Epithelial cell of prostate (primary cell): ENCODE measurements around the gene LIME1.

Experiments used
- DNase-seq: peaks from one replicate; pipeline ENCODE4 v3.0.0-alpha.2; 2011; ENCODE audit warnings: low read depth, low spot score
- H3K27ac ChIP-seq: fragments of 450-650 bp; 2 replicates; pipeline ENCODE4 v1.5.1; 2017; ENCODE audit warnings: mild to moderate bottlenecking

Gene LIME1

GRCh38 chr20:63747622-63748069 lies 11.2 kb downstream of the LIME1 start:
- DNase-seq: no peak
- no peak overlapping the region for H3K27ac ChIP-seq

DNA sequence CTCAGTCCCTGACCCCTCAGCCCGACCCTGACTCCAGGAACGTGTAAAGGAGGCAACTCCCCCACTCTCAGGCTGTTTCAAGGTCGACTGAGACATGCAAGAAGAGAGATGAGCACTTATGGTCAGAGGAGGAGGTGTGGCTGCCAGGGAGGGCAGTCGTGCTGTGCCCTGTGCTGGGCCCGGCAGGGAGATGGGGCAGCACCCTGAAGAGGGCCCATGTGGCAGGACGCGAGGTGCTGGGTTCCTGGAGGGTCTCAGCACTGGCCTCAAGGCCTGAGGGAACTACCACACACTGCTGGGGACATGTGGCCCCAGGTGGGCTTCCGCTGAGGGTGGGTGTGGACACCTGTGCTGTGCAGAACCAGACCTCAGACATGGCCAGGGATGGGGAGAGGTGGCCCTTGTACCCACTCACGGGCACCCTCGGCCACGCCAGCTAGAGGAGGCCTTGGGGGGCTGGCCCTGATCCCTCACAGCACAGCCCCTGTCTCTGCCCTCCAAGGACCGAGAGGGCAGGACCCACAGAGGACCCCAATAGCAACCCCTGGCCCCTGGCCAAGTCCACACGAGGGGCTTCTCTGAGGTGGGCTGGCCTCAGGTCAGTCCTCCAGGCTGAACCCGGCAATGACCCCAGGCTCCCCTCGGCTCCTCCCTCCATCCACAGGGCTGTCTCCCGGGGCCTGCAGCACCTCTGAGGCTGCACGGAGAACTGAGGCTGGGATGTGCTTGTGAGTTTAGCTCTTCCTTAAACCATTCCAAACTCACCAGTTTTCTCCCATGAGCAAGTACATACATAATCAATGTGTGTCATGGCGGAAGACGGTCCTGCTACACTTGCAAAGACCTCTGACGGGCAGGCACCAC lies 11.8 kb downstream of the LIME1 start:
- H3K27ac ChIP-seq: no peak overlapping the region
- DNase-seq: no peak

- H3K27ac ChIP-seq: no peak overlapping the region
- DNase-seq: no peak
These were observed 12.4 kb downstream of the LIME1 start for GRCh38 chr20:63748934-63749270.

DNA sequence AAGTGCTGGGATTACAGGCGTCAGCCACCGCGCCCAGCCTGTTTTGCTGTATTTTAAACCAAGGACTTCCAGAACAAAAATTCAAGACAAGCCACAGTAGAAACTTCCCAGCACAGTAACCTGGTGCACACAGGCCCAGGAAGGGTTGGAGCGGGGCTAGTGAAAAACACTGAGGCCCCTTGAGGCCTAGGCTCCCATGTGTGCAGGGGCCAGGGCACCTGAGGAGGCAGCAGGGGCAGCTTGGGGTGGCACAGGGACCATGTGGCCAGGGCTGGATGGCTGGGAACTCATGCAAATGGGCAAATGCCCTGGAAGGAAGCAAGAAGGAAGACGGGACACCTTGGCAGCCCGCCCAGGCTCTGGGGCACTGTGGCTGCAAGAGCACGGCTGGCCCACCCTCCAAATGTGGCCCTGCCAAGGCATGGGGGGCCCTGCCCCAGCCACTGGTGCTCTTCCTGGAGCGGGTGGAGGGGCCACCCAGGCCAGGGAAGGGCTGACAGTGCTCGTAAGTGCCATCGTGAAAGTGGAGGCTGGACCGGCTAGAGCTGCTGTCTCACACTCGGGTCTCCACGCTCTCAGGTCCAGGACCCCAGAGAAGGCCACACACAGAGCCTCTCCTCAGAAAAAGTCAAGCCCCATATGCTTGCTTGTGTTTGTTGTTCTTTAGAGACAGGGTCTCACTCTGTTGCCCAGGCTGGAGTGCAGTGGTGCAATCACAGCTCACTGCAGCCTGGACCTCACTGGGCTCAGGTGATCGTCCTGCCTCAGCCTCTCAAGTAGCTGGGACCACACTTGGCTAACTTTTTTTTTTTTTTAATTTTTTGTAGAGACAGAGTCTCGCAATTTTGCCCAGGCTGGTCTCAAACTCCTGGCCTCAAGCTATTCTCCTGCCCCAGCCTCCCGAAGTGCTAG lies 13.4 kb downstream of the LIME1 start:
- DNase-seq: no peak
- no peak overlapping the region for H3K27ac ChIP-seq

- DNase-seq: no peak
- no peak overlapping the region for H3K27ac ChIP-seq
These were observed 14.5 kb downstream of the LIME1 start for GRCh38 chr20:63750807-63751470.

DNA sequence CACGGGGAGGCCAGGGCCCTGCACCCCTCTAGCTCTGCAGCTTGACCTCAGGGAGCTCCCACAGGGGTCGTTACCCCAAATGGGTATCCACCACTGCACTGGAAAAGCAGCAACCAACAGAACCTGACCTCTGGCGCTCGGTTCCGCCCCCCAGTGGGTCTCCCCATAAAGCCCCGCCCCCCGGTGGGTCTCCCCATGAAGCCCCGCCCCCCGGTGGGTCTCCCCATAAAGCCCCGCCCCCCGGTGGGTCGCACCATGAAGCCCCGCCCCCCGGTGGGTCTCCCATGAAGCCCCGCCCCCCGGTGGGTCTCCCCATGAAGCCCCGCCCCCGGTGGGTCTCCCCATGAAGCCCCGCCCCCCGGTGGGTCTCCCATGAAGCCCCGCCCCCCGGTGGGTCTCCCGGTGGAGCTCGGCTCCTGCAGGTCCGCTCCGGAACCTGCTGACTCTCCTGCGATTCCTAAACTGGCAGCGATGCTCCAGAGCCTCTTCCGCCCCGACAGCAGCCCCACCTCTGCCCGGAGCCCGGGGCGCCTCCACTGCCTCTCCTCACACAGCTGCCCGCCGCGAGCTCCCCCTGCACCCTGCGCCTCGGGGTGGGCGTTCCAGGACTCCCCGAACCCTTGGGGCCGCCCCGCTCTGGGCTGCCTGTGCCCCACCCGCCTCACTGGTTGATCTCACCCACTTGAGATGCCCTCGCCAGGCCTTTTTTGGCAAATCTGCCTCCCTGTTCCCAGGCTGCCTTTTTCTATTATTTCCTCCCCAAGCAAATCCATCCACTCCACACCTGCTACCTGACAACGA lies 15.2 kb downstream of the LIME1 start:
- no peak for DNase-seq
- H3K27ac ChIP-seq: no peak overlapping the region

DNA sequence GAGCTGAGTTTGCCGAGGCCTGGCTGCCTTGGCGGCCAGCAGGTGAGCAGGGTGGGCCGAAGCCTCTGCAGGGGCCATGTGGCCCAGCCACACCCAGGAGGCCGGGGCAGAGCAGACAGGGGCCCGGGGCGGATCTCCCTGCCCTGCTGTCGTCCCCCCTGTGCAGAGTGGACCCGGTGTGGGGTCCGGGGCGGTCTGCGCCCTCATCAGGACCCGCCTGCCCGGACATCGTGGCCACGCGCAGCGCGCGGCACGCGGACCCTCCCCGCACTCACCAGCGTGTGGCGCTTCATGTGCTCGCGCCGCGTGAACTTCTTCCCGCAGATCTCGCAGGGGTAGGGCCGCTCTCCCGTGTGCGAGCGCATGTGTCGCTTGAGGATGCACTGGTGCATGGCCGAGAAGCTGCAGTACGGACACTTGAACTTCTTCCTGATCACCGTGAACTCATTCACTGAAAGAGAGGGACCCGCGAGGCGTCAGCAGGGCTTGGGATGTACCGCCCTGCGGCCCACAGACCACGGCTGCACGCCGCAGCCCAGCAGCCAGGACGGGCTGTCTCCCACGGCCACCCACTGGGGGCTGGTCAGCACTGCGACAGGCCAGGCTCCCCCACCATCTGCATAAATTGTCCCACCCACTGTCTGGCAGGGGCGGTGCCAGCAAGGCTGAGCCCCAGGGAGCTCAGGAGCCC lies 16.1 kb downstream of the LIME1 start:
- H3K27ac ChIP-seq: no peak overlapping the region

GRCh38 chr20:63753381-63753780 lies 16.9 kb downstream of the LIME1 start:
- DNase-seq: no peak
- H3K27ac ChIP-seq: no peak overlapping the region

More for the DNA sequence above, 16.1 kb downstream of the LIME1 start:
- DNase-seq: no peak

DNA sequence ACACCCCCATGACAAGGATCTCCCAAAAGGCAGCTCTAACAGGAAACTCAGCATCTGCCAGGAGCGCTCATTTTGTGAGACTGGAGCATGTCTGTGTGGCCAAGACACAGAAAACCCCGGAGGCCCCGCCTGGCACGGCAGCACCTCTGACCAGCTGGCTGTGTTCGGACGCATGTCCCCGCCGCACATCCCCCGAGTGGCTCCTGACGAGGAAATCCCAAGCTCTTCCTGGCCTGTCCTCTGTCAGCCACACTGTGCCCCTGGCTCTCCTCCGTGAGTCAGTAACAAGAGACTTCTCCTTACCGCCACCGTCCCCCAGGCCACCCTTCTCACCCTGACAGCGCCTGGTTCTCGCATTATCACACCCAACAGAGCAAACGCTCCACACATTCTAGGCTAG lies 17.5 kb downstream of the LIME1 start:
- no peak overlapping the region for H3K27ac ChIP-seq
- no peak for DNase-seq

GRCh38 chr20:63755933-63756647 lies 19.6 kb downstream of the LIME1 start:
- no peak for DNase-seq
- H3K27ac ChIP-seq: no peak overlapping the region

DNA sequence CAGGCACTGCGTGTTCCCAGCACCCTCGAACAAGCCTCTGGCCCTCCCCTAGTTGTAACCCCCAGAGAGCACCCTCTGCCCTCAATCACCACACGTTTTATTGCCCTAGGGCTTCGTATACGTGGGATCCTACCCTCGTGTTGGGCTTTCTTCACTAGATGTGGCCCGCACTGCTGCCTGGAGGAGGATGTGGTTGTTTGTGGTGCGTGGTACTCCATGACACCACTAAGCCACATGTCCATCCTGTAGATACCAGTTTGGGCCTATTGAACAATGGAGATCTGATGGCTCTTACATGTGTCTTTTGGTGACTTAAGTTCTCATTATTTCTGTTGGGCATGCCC lies 20.2 kb downstream of the LIME1 start:
- DNase-seq: no peak
- no peak overlapping the region for H3K27ac ChIP-seq

- DNase-seq: no peak
- H3K27ac ChIP-seq: no peak overlapping the region
These were observed 21.7 kb downstream of the LIME1 start for GRCh38 chr20:63758152-63758551.

- DNase-seq: no peak
- H3K27ac ChIP-seq: no peak overlapping the region
These were observed 23.0 kb downstream of the LIME1 start for GRCh38 chr20:63759377-63759901.

- DNase-seq: no peak
- H3K27ac ChIP-seq: no peak overlapping the region
These were observed 28.8 kb downstream of the LIME1 start for GRCh38 chr20:63765082-63765873.

DNA sequence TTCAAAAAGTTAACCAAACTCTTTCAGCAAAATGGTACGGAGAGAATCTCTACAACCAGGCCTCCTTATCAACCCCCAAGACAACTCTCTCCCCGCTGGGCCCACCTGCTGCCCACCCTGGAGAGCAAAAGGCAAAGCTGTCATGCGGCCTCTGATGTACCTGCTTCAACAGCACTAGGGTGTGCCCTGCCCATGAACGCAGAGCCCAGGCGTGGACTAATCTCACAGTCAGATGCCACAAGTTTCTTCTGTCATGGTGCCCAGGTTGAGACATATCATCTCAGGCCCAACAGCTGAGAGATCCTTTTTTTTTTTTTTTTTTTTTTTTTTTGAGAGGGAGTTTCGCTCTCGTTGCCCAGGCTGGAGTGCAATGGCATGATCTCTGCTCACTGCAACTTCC lies 29.4 kb downstream of the LIME1 start:
- no peak for DNase-seq
- no peak overlapping the region for H3K27ac ChIP-seq

GRCh38 chr20:63766695-63767426 lies 30.4 kb downstream of the LIME1 start:
- no peak for DNase-seq
- H3K27ac ChIP-seq: no peak overlapping the region

GRCh38 chr20:63767456-63767855 lies 31.0 kb downstream of the LIME1 start:
- H3K27ac ChIP-seq: no peak overlapping the region
- DNase-seq: no peak
